AG04449 (cell line): ENCODE results near the gene KRTAP29-1.
"Not testable (repeated sequence)": the region's sequence is repeated elsewhere in the genome, so short reads cannot be mapped to it uniquely, and the experiment has no call there.

Source experiments
- CTCF ChIA-PET: fragments of 350-600 bp; formaldehyde crosslinking; extraction: SDS; loops from one replicate; lab custom pipeline; 2021; ENCODE audit warnings: antibody characterized with exemption; lab: Yijun Ruan, JAX
- POLR2A ChIA-PET: fragments of 400-600, 350-600 bp; formaldehyde crosslinking; extraction: SDS; loops from one replicate; lab custom pipeline; 2020; ENCODE audit warnings: antibody characterized with exemption, inconsistent platforms; lab: Yijun Ruan, JAX
- DNase-seq: peaks from one replicate; pipeline ENCODE4 v3.0.0-alpha.2; 2010; ENCODE audit warnings: low read depth, low spot score
- H3K4me3 ChIP-seq: 2 replicates; pipeline ENCODE4 v1.5.1; 2011; ENCODE audit warnings: low read depth, mild to moderate bottlenecking, control low read depth, low read length
- TF ChIP-seq, protein P1 (sequence below): IDR thresholded peaks from one replicate; pipeline ENCODE4 v1.5.1; 2011; ENCODE audit warnings: mild to moderate bottlenecking, moderate library complexity, low read length, control low read depth, inconsistent platforms; ENCODE audit not compliant: insufficient read depth; ENCODE audit errors: missing control alignments

Gene KRTAP29-1, protein sequence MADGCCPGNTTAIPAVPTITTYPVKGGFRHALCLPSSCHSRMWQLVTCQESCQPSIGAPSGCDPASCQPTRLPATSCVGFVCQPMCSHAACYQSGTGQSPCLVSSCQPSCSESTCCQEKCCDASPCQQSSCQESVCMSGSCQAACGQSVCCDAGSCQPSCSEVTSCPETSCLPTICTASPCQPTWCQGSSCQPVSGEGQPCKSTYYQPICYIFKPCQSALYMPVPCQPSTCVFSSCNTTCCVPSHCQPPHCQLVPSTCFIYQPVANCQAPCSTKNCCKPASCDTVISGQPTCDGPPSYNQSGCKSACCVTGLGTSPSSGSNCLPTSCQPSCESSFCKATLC

DNA sequence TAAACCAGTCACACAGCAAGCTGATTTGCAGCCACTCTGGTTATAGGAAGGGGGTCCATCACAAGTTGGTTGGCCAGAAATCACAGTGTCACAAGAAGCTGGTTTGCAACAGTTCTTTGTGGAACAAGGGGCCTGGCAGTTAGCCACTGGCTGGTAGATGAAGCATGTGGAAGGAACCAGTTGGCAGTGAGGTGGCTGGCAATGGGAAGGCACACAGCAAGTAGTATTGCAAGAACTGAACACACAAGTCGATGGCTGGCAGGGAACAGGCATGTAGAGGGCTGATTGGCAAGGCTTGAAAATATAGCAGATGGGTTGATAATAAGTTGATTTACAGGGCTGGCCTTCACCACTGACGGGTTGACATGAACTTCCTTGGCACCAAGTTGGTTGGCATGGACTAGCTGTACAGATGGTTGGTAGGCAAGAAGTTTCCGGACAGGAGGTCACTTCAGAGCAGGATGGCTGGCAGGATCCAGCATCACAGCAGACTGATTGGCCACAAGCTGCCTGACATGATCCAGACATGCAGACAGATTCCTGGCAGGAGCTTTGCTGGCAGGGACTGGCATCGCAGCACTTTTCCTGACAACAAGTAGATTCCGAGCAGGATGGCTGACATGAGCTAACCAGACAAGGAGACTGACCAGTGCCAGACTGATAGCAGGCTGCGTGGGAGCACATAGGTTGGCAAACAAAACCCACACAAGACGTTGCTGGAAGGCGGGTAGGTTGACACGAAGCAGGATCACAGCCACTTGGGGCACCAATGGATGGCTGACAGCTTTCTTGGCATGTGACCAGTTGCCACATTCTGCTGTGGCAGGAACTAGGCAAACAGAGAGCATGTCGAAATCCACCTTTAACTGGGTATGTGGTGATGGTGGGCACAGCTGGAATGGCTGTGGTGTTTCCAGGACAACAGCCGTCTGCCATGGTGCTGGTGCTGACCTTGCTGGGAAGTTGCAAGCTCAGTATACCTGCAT lies at the start of gene KRTAP29-1:
Gene KRTAP29-1 (minus strand): TSS at position 936 of the 986 bp plus-strand sequence. CDS start 0 bp downstream, at position 936.
- no peak within 1 kb of the TSS for H3K4me3 ChIP-seq
- TF ChIP-seq, protein P1, sequence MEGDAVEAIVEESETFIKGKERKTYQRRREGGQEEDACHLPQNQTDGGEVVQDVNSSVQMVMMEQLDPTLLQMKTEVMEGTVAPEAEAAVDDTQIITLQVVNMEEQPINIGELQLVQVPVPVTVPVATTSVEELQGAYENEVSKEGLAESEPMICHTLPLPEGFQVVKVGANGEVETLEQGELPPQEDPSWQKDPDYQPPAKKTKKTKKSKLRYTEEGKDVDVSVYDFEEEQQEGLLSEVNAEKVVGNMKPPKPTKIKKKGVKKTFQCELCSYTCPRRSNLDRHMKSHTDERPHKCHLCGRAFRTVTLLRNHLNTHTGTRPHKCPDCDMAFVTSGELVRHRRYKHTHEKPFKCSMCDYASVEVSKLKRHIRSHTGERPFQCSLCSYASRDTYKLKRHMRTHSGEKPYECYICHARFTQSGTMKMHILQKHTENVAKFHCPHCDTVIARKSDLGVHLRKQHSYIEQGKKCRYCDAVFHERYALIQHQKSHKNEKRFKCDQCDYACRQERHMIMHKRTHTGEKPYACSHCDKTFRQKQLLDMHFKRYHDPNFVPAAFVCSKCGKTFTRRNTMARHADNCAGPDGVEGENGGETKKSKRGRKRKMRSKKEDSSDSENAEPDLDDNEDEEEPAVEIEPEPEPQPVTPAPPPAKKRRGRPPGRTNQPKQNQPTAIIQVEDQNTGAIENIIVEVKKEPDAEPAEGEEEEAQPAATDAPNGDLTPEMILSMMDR, result no peak
- ChIA-PET CTCF (interaction anchor here (3.0 kb wide), 1 partner anchor 20 kb away, joined by 13 read pairs; no protein-coding TSS in a partner anchor), POLR2A (no interaction called here)
- no peak for DNase-seq

DNA sequence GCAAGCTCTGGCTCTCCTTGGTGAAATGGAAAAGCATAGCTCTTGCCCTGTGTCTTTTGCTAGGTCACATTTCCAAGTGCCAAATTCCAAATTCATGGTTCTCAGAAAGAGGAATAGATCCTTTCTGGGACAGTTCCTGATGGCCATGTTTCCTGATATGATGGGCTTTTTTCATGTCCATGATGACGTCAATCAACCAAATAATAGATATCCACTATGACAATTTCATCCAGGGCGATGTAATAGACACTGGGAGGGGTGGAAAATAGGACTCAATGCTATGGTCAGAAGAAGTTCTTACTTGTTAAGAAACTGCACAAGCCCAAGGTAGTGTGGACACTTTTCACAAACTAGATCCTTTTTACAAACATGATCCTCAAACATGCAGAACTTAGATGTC lies 48.5 kb upstream of the KRTAP29-1 start:
- H3K4me3 ChIP-seq, result no peak overlapping the region
- no peak for DNase-seq
- CTCF ChIA-PET, result interaction anchor here (1.2 to 1.3 kb wide), 2 partner anchors 23 to 29 kb away, joined by 4 to 5 read pairs; no protein-coding TSS in a partner anchor
- POLR2A ChIA-PET, result no interaction called here
- TF ChIP-seq, protein P1, result no peak

DNA sequence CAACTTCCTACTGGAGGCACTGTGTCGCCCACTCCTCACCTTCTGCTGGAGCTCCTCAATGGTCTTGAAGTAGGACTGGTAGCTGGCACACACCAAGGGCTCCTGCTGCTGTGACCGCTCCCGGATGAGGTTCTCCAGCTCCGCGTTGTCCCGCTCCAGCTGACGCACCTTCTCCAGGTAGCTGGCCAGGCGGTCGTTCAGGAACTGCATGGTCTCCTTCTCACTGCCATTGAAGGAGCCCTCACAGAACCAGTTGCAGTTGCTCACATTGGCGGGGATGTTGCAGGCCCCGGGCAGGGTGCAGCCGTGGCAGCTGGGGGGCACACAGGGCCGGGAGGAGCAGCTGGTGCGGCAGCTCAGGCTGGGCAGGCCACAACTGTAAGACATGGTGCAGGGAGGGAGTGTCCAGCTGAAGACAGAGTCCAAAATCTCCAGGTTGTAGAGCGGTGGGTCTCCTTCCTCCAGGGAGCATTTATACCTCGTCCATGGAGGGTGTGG lies 47.8 kb upstream of the KRTAP29-1 start, which contains the start of gene KRT33A:
Gene KRT33A (minus strand): TSS at position 448 of the 498 bp plus-strand sequence. CDS start 61 bp downstream, at position 387.
- CTCF ChIA-PET, result interaction anchor here (1.4 to 1.6 kb wide), 2 partner anchors 10 to 11 kb away, joined by 3 to 5 read pairs; no protein-coding TSS in a partner anchor
- DNase-seq, POLR2A ChIA-PET, H3K4me3 ChIP-seq: not testable (repeated sequence)

DNA sequence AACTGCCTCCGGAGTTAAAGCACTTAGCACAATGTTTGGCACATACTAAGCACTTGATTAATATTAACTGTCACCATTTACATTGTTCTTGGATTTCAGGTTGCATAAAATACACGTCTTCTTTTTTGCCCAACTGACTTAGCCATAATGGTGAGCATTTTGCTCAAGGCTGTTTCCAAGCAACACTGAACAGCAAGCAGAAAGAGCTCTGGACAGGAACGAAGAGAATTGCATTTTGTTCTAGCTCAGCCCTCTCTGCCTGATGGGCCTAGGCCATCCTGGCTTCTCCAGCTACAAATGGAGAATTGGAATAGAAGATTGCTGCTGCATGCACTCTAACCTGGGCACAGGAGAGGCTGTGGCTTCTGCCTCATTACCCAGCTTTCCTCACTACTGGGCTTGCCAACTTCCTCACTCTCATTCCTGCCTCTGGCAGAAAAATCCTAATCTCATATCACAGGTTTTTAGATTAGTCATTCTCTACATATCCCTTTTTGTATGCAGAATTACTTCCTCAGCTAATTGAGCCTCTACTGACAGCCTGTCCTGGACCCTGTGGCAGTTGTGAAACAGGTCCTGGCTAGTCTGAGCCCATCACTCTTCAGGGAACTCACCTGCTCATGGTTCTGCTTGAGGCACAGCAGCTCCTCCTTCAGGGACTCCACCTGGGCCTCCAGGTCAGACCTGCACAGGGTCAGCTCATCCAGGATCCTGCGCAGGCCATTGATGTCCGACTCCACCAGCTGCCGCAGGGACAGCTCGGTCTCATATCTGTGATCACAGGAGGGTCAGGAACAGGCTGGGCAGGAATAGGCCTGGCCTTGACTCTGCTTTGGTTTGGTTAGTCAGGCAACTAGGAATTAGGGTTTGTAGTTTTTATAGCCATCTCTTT lies 45.5 kb upstream of the KRTAP29-1 start:
- ChIA-PET POLR2A (interaction anchor here (0.5 kb wide), 1 partner anchor 22 kb away, joined by 3 read pairs; no protein-coding TSS in a partner anchor), CTCF (interaction anchor here (1.2 to 4.2 kb wide), 4 partner anchors 19 to 201 kb away, joined by 4 to 22 read pairs (median 8); no protein-coding TSS in a partner anchor)
- TF ChIP-seq, protein P1, result no peak
- DNase-seq, result no peak
- H3K4me3 ChIP-seq, result no peak overlapping the region

DNA sequence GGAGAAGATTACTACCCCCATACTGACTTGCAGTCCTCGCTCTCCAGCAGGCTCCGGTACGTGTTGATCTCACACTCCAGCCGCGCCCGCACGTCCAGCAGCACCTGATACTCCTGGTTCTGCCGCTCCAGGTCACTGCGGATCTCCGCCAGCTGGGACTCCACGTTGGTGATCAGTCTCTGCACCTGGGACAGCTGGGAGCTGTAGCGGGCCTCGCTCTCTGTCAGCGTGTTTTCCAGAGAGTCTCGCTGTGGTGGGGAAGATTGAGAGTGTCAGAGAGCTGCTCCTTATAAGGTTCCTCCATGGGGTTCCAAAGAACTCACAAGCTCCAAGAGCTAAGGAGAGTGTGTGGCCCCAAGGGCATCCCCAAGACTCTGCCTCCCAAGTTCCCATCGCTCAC lies 43.8 kb upstream of the KRTAP29-1 start:
- CTCF ChIA-PET, result interaction anchor here (3.4 to 4.2 kb wide), 2 partner anchors 17 to 203 kb away, joined by 12 to 22 read pairs; no protein-coding TSS in a partner anchor
- DNase-seq, POLR2A ChIA-PET: not testable (repeated sequence)

DNA sequence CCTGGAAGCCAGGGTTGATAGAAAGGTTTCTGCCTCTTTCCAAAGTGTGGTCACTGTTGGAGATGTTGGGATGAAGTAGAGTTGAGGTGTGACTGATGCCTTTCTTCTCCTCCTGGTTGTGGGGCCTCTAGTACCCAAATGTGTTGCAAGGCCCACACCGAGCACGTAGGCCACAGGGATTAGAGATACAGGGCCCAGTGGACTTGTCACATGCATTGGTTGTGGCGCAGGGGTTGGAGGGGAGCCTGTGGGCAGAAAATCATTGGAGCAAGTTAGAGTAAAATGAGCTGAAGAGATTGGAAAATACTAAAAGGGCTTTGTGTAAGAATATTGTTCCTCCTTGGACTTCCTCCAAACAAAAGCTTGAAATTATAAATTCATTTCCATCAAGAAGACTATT lies 43.3 kb upstream of the KRTAP29-1 start:
- DNase-seq, result no peak
- CTCF ChIA-PET, result interaction anchor here (4.2 kb wide), 1 partner anchor 203 kb away, joined by 12 read pairs; no protein-coding TSS in a partner anchor
- POLR2A ChIA-PET, result no interaction called here
- H3K4me3 ChIP-seq, result no peak overlapping the region
- TF ChIP-seq, protein P1, result no peak

More for the DNA sequence above, 43.8 kb upstream of the KRTAP29-1 start:
- not testable (repeated sequence) for H3K4me3 ChIP-seq
